ENCODE results near the gene RPL5. TPM values are rescaled to one million over a fixed set of nuclear protein-coding genes. Genes with fewer than 3 reads are reported as not detected.
"Not testable (repeated sequence)": the region's sequence is repeated elsewhere in the genome, so short reads cannot be mapped to it uniquely, and the experiment has no call there.

The RPL5 gene
- total RNA-seq, 1 experiment from 2014 or later, result 1,430 TPM

- TF ChIP-seq KAT7 (CRISPR knock-in tag; IDR thresholded peaks at IDR 0.05; ENCODE audit: borderline replicate concordance) (peak; percentile 92; the same call in 1 of the 2 replicates), IRF2 (CRISPR knock-in tag; IDR thresholded peaks at IDR 0.05; ENCODE audit: borderline replicate concordance, low read depth) (no peak), ZNF263 (CRISPR knock-in tag; IDR thresholded peaks at IDR 0.05; ENCODE audit: low read depth) (no peak), ZNF138 (CRISPR knock-in tag; conservative IDR thresholded peaks at IDR 0.05) (no peak), ZMAT4 (CRISPR knock-in tag; IDR thresholded peaks at IDR 0.05) (no peak; the same call in 1 of the 2 replicates), NR3C1 (CRISPR knock-in tag; conservative IDR thresholded peaks at IDR 0.05; ENCODE audit: low read depth) (no peak), ESRRA (CRISPR knock-in tag; IDR thresholded peaks at IDR 0.05; ENCODE audit: borderline replicate concordance) (peak; percentile 66; the same call in 1 of the 2 replicates), ZNF219 (CRISPR knock-in tag; IDR thresholded peaks at IDR 0.05; ENCODE audit: borderline replicate concordance) (peak; percentile 92), PRRX2 (CRISPR knock-in tag; IDR thresholded peaks at IDR 0.05) (0 out of 2 replicates have a peak, but pooled peaks have one; percentile 70), ZNF232 (CRISPR knock-in tag; IDR thresholded peaks at IDR 0.05) (no peak; the same call in 1 of the 2 replicates), GRHL2 (CRISPR knock-in tag; IDR thresholded peaks at IDR 0.05; ENCODE audit: insufficient replicate concordance, severe bottlenecking) (no peak), USF2 (CRISPR knock-in tag; IDR thresholded peaks at IDR 0.05) (peak; percentile 68), ATF6 (CRISPR knock-in tag; IDR thresholded peaks at IDR 0.05) (no peak), ZNF317 (CRISPR knock-in tag; IDR thresholded peaks at IDR 0.05; ENCODE audit: borderline replicate concordance, low read depth) (no peak), NR2C2 (CRISPR knock-in tag; IDR thresholded peaks at IDR 0.05) (no peak), NR1H2 (CRISPR knock-in tag; IDR thresholded peaks at IDR 0.05) (no peak), GABPB1 (CRISPR knock-in tag; IDR thresholded peaks at IDR 0.05) (peak; percentile 75), ZNF121 (CRISPR knock-in tag; IDR thresholded peaks at IDR 0.05) (peak; percentile 8; the same call in 1 of the 2 replicates), TCF7 (CRISPR knock-in tag; IDR thresholded peaks at IDR 0.05; ENCODE audit: low read depth) (no peak)
- TF ChIP-seq, protein P1, sequence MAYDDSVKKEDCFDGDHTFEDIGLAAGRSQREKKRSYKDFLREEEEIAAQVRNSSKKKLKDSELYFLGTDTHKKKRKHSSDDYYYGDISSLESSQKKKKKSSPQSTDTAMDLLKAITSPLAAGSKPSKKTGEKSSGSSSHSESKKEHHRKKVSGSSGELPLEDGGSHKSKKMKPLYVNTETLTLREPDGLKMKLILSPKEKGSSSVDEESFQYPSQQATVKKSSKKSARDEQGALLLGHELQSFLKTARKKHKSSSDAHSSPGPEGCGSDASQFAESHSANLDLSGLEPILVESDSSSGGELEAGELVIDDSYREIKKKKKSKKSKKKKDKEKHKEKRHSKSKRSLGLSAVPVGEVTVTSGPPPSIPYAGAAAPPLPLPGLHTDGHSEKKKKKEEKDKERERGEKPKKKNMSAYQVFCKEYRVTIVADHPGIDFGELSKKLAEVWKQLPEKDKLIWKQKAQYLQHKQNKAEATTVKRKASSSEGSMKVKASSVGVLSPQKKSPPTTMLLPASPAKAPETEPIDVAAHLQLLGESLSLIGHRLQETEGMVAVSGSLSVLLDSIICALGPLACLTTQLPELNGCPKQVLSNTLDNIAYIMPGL (CRISPR knock-in tag; IDR thresholded peaks at IDR 0.05), result peak; percentile 99
- TF ChIP-seq, protein P2, sequence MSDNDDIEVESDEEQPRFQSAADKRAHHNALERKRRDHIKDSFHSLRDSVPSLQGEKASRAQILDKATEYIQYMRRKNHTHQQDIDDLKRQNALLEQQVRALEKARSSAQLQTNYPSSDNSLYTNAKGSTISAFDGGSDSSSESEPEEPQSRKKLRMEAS (CRISPR knock-in tag; IDR thresholded peaks at IDR 0.05), result peak; percentile 98
Measured at GRCh38 chr1:92831762-92832536, at the start of gene RPL5 (continued).

- peak overlapping the region; percentile 80 for H3K4me3 Mint-ChIP-seq
Measured at GRCh38 chr1:92783550-92783949, 48.3 kb upstream of the RPL5 start.

More at GRCh38 chr1:92783550-92783949, 48.3 kb upstream of the RPL5 start:
- H3K36me3 Mint-ChIP-seq; ATAC-seq; H3K9me3 Mint-ChIP-seq; DNase-seq (ENCODE audit: low spot score); H3K27ac Mint-ChIP-seq: not testable (repeated sequence)
- POLR2A ChIA-PET, result interaction anchor here (1.1 kb wide), 1 partner anchor 9 kb away, joined by 3 read pairs; no protein-coding TSS in a partner anchor
- CTCF ChIA-PET, result interaction anchor here (0.6 to 2.8 kb wide), 3 partner anchors 20 to 35 kb away, joined by 4 to 16 read pairs (median 6); no protein-coding TSS in a partner anchor
- H3K27me3 Mint-ChIP-seq (ENCODE audit: low read depth), result peaks cover 24% of the 10 kb centered on the region
- peaks cover 16% of the 10 kb centered on the region for H3K4me1 Mint-ChIP-seq

All from WTC11 (cell line).